SK-N-SH treated with all-trans-retinoic acid at 6 μM for 48 hours (cell line): ENCODE results near the gene KRT17.

Source experiments
- ARNTL ChIP-seq: fragments of 450-650 bp; formaldehyde crosslinking; IDR thresholded peaks from 2 replicates; pipeline ENCODE4 v1.5.0; 2020; ENCODE audit warnings: low read depth, mild to moderate bottlenecking, moderate library complexity, borderline replicate concordance
- CSDC2 ChIP-seq: fragments of 250-450 bp; sonication (Bioruptor Pico); IDR thresholded peaks from 2 replicates; pipeline ENCODE4 v1.5.0; 2020; ENCODE audit warnings: mild to moderate bottlenecking, moderate library complexity
- PPARA ChIP-seq: fragments of 250-450 bp; sonication (Bioruptor Pico); IDR thresholded peaks from 2 replicates; pipeline ENCODE4 v1.5.0; 2020; ENCODE audit warnings: mild to moderate bottlenecking, borderline replicate concordance
- SNAI2 ChIP-seq: fragments of 250-450 bp; sonication (Bioruptor Pico); IDR thresholded peaks from 2 replicates; pipeline ENCODE4 v1.5.0; 2020; ENCODE audit warnings: mild to moderate bottlenecking, moderate library complexity
- TCF4 ChIP-seq: fragments of 250-450 bp; sonication (Bioruptor Pico); IDR thresholded peaks from 2 replicates; pipeline ENCODE4 v1.8.0; 2021; ENCODE audit warnings: mild to moderate bottlenecking, moderate library complexity, borderline replicate concordance
- TOX ChIP-seq: fragments of 250-450 bp; sonication (Bioruptor Pico); IDR thresholded peaks from 2 replicates; pipeline ENCODE4 v1.8.0; 2021; ENCODE audit warnings: mild to moderate bottlenecking, moderate library complexity, borderline replicate concordance
- TF ChIP-seq, protein P1 (sequence below): fragments of 250-450 bp; sonication (Bioruptor Pico); IDR thresholded peaks from 2 replicates; pipeline ENCODE4 v1.5.1; 2020; ENCODE audit warnings: low read depth, mild to moderate bottlenecking, moderate library complexity

DNA sequence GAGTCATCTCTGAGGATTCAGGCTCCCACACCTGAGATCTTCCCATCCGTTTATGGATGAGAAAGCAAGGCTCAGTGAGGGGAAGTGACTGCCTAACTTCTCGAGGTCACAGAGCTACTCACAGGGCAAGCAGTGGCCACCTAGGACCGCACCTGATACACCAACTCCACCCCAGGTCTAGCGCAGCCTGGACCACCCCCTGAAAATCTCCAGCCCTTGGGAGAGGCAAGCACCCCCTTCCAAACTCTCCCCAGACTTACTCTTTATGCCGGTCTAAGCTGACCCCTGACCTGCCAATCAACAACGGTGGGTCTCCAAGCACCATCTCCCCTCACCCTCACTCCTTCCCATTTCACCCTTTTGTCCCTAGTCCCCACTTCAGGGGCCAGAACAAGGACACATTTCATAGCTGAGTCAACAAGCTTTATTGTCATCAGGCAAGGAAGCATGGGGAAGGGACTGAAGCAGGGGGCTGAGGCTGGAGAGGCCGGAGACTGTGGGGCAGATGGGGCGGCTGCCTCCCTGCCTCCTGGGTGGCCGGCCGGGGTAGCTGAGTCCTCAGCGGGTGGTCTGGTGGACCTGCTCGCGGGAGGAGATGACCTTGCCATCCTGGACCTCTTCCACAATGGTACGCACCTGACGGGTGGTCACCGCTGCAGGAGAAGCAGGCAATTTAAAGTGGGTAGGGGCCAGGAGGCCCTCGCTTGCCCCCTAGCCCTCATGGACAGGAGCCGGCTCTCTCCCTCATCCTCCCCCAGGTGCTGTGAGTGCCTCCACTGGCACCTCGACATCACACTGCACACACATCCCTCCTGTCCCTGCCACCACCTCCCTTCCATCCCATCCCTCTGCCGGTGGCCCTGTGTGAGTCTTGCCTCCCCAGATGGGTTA is 5.1 kb downstream of the KRT17 start:
- TF ChIP-seq, protein P1, sequence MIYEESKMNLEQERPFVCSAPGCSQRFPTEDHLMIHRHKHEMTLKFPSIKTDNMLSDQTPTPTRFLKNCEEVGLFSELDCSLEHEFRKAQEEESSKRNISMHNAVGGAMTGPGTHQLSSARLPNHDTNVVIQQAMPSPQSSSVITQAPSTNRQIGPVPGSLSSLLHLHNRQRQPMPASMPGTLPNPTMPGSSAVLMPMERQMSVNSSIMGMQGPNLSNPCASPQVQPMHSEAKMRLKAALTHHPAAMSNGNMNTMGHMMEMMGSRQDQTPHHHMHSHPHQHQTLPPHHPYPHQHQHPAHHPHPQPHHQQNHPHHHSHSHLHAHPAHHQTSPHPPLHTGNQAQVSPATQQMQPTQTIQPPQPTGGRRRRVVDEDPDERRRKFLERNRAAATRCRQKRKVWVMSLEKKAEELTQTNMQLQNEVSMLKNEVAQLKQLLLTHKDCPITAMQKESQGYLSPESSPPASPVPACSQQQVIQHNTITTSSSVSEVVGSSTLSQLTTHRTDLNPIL (CRISPR knock-in tag): no peak
- TF ChIP-seq PPARA (CRISPR knock-in tag): no peak
- no peak for TF ChIP-seq SNAI2 (CRISPR knock-in tag)
- no peak for TF ChIP-seq TCF4 (CRISPR knock-in tag)
- no peak for TF ChIP-seq TOX (CRISPR knock-in tag)
- no peak for TF ChIP-seq ARNTL (CRISPR knock-in tag)
- TF ChIP-seq CSDC2: no peak
